Naive thymus-derived CD8-positive, alpha-beta T cell (primary cell): ENCODE data around the gene SLC23A1. TPM values are rescaled to one million over a fixed set of nuclear protein-coding genes. Genes with fewer than 3 reads are reported as not detected.

Experiments
- ATAC-seq, 2 donors: fragments of 150-1000 bp; cut with Tn5 transposase in 1 of 2; sonication (Bioruptor Pico), chemical (Tn5 transposase) in 1 of 2; 1 replicate in 1 of 2; 2 replicates in 1 of 2; pipeline ENCODE4 v1.10.0; 2021; ENCODE audit warnings: mild to moderate bottlenecking in 2 of 2, moderate library complexity in 2 of 2
- POLR2A ChIA-PET: fragments of 350-600 bp; sonication (Branson Sonifier 250); formaldehyde crosslinking; loops from one replicate; lab custom pipeline; 2021; ENCODE audit warnings: antibody characterized with exemption; lab: Charles Lee
- DNase-seq, 10 donors: peaks; one replicate each; pipeline versions ENCODE4 v3.0.0 to v3.0.0-alpha.2; 2020 to 2022
- H3K27ac Mint-ChIP-seq, 10 donors: one replicate each; pipeline ENCODE4 v1.8.0; 2020 to 2022; ENCODE audit warnings: mild to moderate bottlenecking in 10 of 10, mixed read lengths in 10 of 10, moderate library complexity in 4 of 10, inconsistent platforms in 1 of 10
- H3K27me3 Mint-ChIP-seq, 5 donors: one replicate each; pipeline ENCODE4 v1.8.0; 2021 to 2022; ENCODE audit warnings: mixed read lengths in 5 of 5
- H3K36me3 Mint-ChIP-seq, 3 donors: one replicate each; pipeline ENCODE4 v1.8.0; 2020 to 2022; ENCODE audit warnings: mixed read lengths in 3 of 3, mild to moderate bottlenecking in 2 of 3, inconsistent platforms in 1 of 3
- H3K4me1 Mint-ChIP-seq, 4 donors: one replicate each; pipeline ENCODE4 v1.8.0; 2021 to 2022; ENCODE audit warnings: mixed read lengths in 4 of 4
- H3K4me3 Mint-ChIP-seq, 10 donors: one replicate each; pipeline ENCODE4 v1.8.0; 2020 to 2022; ENCODE audit warnings: mild to moderate bottlenecking in 10 of 10, mixed read lengths in 10 of 10, moderate library complexity in 6 of 10, inconsistent platforms in 1 of 10
- H3K9me3 Mint-ChIP-seq, 9 donors: one replicate each; pipeline ENCODE4 v1.8.0; 2020 to 2022; ENCODE audit warnings: mixed read lengths in 9 of 9, mild to moderate bottlenecking in 3 of 9, inconsistent platforms in 1 of 9, moderate library complexity in 1 of 9
- polyA plus RNA-seq, 3 donors: library from polyadenylated mRNA; unstranded; fragments of 300-500 nt; fragmentation: Illumina TruSeq; gene quantifications; one replicate each; pipeline ENCODE4 v1.2.3, GENCODE V29; 2021
- total RNA-seq, 8 experiments: library from RNA in 2 of 8; stranded (reverse) in 2 of 8; gene quantifications; one replicate each; pipeline ENCODE4 v1.2.3 and lab custom pipeline; 2021 to 2026

Gene SLC23A1
- total RNA-seq: under 1 TPM in 1 of 2 experiments, not detected in 1; 0.34 TPM
- under 1 TPM in 1 of 3 donors, not detected in 2; 0.15 TPM for polyA plus RNA-seq
- total RNA-seq (lab: John Stamatoyannopoulos, UW): 0 to 0.09 (median 0) reads per million in 6 experiments

DNA sequence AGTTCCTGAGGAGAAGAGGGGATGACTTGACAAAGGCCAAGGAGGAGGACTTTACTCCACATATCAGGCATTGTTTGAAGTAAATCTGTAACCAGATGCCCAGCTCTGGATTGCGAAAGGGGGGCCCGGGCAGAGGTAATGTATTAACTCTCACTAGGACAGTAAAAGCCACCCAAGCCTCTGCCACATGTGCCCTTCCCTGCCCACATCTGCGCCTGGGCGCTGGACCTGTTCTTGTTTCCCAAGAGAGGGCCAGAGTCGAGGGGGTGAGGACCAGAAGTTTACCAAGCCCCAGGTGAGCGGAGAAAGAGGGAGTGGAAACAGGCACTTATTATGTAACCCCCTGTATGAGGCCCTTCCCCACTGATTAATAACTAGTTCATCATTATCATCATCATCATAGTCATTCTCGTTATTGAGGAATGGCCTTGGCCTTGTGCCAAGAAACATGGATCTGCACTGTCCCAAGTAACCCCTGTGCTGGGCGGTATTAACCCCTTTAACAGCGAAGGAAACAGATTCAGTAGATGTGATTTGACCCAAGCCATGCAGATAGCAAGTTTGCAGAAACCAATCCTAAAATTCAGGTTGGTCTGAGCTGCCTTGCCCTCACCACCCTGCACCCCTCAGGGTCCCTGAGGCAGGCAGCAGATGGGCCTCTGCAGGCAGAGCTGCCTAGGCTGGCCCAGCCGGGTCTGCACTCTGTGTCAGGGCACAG lies at the start of gene SLC23A1:
Gene SLC23A1 (minus strand): TSS at position 23 of the 718 bp plus-strand sequence. CDS start 44 bp downstream, outside the sequence.
- Mint-ChIP-seq H3K9me3 (no peaks in the 10 kb centered on the region), H3K27ac (peak within 1 kb of the TSS in 7 of 10 donors; percentile 53 to 90 (median 66)), H3K36me3 (no peaks in the 10 kb centered on the region), H3K4me1 (peaks cover 15 to 47% (median 32%) of the 10 kb centered on the region in 4 donors), H3K27me3 (no peaks in the 10 kb centered on the region), H3K4me3 (peak within 1 kb of the TSS in 3 of 10 donors; percentile 14 to 51 (median 38))
- ATAC-seq (no peak), DNase-seq (no peak)
- POLR2A ChIA-PET: no interaction called here

DNA sequence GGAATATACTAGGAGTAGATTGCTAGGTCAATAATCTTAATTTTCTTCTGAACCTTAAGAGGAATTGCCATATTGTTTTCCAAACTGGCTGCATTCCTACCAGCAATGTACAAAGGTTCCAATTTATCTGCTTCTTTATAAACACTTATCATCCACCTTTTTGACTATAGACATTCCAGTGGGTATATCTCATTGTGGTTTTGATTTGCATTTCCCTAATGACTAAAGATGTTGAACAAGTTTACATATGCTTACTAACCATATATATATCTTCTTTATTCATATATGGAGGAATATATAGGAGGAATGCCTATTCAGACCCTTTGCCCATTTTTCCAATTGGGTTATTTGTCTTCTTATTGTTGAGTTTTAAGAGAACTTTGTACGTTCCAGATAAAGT lies 48.6 kb upstream of the SLC23A1 start:
- Mint-ChIP-seq H3K4me3 (no peak overlapping the region), H3K4me1 (peaks cover 2 to 15% (median 10%) of the 10 kb centered on the region in 4 donors), H3K27ac (peak overlapping the region in 2 of 10 donors; percentile 19 to 78), H3K27me3 (no peaks in the 10 kb centered on the region), H3K36me3 (peaks cover 0 to 31% (median 0%) of the 10 kb centered on the region in 3 donors), H3K9me3 (no peaks in the 10 kb centered on the region)
- no peak for ATAC-seq
- DNase-seq: no peak
- POLR2A ChIA-PET: no interaction called here

DNA sequence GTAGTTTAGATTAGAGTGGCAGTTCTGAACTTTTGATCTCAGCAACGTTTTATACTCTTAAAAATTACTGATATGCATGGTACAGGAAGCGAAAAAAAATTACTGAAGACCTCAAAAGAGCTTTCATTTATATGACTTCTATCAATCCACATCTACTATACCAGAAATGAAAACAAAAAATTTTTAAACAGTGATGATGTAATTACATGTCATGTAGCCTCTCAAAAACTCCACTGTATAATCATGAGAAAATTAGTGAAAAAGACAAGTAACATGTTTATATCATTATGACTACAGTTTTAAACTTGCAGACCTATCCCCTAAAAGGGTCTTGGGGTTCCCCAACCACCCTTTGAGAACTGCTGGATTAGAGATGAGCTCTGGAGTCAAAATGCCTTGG lies 46.9 kb upstream of the SLC23A1 start:
- POLR2A ChIA-PET: interaction anchor here (0.7 to 1.6 kb wide), 5 partner anchors 9 to 135 kb away, joined by 3 to 8 read pairs (median 5); partner anchors contain the start of genes DNAJC18 and STING1
- H3K4me3 Mint-ChIP-seq: peak overlapping the region in 5 of 10 donors; percentile 25 to 56 (median 38)
- H3K36me3 Mint-ChIP-seq: peaks cover 0 to 37% (median under 1%) of the 10 kb centered on the region in 3 donors
- DNase-seq (peak in 3 of 10 donors; percentile 31 to 58 (median 57)), ATAC-seq (peak; percentile 85 to 95)
- no peaks in the 10 kb centered on the region for H3K27me3 Mint-ChIP-seq
- H3K4me1 Mint-ChIP-seq: peaks cover 2 to 15% (median 10%) of the 10 kb centered on the region in 4 donors
- peak overlapping the region in 9 of 10 donors; percentile 60 to 91 (median 87) for H3K27ac Mint-ChIP-seq
- no peaks in the 10 kb centered on the region for H3K9me3 Mint-ChIP-seq

DNA sequence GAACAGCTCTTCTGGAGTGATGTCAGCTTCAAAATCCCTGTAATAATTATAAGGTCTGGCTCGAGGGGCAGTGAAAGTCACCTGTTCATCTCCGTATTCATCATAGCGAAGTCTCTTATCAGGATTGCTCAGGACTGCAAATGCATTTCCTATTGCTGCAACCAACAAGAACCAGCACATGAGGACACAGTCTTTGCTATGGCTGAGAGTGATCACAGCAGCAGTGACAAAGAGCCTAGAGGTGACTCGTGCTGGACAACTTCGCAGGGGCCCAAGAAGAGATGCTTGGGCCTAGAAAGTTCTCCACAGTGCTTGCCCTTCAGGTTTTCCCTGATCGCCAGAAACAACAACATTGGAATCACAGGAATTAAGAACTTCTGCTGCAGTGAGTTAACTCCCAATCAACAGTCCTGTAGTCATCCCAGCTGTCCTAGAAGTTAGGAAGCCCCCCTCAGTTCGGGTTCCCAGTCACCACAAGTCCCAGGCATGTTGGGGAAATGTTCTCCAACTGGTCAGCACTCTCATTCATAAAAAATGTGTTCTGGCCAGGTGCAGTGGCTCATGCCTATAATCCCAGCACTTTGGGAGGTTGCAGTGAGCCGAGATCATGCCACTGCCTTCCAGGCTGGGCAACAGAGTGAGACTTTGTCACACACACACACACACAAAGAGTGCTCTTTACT lies 43.2 kb upstream of the SLC23A1 start:
- no peaks in the 10 kb centered on the region for H3K9me3 Mint-ChIP-seq
- peaks cover 6 to 22% (median 15%) of the 10 kb centered on the region in 4 donors for H3K4me1 Mint-ChIP-seq
- POLR2A ChIA-PET: no interaction called here

DNA sequence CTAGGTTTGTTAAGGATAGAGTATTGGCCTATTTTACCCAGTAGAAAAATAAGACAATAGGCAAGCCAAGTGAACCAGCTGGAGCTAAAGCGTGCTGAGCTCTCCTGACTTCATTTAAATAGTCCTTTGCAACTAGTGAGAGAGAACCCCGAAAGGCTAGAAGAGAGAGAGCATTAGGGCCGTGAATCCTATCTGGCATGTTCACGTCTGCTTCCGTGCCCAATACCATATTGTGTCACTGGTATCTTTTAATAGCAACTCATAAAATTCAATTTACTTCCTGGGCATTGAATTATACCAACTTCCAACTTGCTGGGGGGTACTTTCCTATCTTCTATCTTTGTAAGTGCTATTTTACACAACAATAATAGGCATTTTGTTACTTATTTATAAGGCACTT lies 42.4 kb upstream of the SLC23A1 start:
- ATAC-seq: no peak
- POLR2A ChIA-PET: interaction anchor here (0.6 kb wide), 1 partner anchor 26 kb away, joined by 3 read pairs; no protein-coding TSS in a partner anchor
- Mint-ChIP-seq H3K4me1 (peaks cover 4 to 19% (median 15%) of the 10 kb centered on the region in 4 donors), H3K9me3 (no peaks in the 10 kb centered on the region), H3K4me3 (no peak overlapping the region), H3K36me3 (peaks cover 4 to 50% (median 16%) of the 10 kb centered on the region in 3 donors), H3K27me3 (no peaks in the 10 kb centered on the region), H3K27ac (no peak overlapping the region)
- no peak for DNase-seq

More for the DNA sequence above, 43.2 kb upstream of the SLC23A1 start:
- Mint-ChIP-seq H3K27ac (no peak overlapping the region), H3K4me3 (no peak overlapping the region), H3K27me3 (no peaks in the 10 kb centered on the region), H3K36me3 (peaks cover 4 to 48% (median 16%) of the 10 kb centered on the region in 3 donors)
- DNase-seq (no peak), ATAC-seq (no peak)

DNA sequence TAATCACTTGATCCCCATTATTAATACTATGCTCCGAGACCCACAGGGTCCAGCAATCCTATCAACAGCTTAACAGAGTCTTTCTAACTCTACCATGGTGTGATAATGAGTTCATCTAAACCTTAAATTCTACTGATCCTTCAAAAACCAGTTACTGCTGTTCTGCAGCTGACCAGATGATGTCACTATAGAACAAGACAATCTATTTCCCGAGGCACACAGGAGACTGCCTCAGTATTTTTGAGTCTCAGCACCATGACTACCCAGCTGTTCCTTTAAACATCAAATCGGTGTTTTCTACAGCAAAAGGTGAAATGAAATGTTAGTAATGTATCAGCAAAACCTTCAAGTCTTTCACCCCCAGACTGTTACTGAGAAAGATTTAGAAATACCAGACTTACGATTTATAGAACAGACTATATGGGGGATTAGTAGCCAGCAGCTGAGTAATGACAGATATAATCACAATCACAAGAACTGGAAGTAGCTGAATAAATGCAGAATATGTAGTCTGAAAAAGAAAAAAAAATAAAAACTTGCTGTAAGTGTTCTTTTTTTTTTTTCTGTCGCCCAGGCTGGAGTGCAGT lies 39.3 kb upstream of the SLC23A1 start:
- Mint-ChIP-seq H3K36me3 (peaks cover 4 to 63% (median 36%) of the 10 kb centered on the region in 3 donors), H3K27ac (peak overlapping the region in 5 of 10 donors; percentile 10 to 81 (median 70)), H3K27me3 (no peaks in the 10 kb centered on the region), H3K9me3 (no peaks in the 10 kb centered on the region), H3K4me3 (no peak overlapping the region), H3K4me1 (peaks cover 4 to 7% (median 5%) of the 10 kb centered on the region in 4 donors)
- ATAC-seq: peak; percentile 98 to 99
- peak in 9 of 10 donors; percentile 41 to 84 (median 67) for DNase-seq
- POLR2A ChIA-PET: interaction anchor here (0.8 to 4.0 kb wide), 9 partner anchors 17 to 138 kb away, joined by 3 to 50 read pairs (median 4); partner anchors contain the start of genes DNAJC18, SMIM33 and STING1

DNA sequence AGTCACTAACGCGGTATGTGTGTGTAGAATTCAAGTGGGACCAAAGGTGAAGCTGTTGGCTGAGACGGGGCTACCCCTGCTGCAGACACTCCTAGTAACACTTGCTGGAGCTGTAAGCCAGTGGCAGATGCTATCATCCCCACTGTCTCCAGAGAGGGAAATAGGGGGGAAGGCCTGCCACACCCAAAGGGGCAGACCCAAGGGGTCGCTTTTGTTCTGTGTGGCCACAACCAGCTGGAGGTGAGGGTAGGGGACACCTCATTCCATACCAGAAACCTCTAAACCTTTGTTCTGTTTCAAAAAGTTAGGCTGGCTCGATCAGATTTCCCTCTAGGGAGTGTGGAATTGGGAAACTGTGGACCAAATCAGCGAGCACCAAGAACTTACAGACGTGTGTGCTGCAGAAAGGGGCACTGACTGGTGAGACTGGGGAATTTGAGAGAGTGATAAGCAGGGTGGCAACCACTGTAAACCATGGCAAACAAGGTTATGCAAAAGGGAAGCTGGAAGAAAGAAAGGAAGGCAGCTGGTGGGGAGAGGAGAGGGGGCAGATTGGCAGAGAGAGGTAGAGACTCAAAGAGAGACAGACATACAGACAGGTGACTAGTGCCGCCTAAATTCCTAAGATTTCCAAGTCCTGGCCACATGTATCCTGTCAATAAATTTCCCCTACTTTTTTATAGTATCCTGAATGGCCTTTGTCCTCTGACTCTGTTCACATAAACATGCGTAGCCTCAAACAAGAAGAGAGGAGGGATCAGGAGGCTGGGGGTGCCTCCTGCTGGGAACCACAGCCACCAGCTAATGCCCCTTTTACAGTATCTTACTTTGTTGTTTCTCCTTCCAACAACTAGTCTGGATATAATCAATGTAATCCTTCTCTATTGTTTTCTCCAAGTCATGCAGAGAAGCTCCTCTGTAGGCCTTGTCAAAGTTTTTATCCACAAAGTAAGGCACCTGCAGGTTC lies 36.4 kb upstream of the SLC23A1 start:
- Mint-ChIP-seq H3K9me3 (no peaks in the 10 kb centered on the region), H3K27ac (no peak overlapping the region), H3K36me3 (peaks cover 0 to 46% (median 32%) of the 10 kb centered on the region in 3 donors), H3K4me1 (peaks cover 4 to 10% (median 6%) of the 10 kb centered on the region in 4 donors), H3K4me3 (no peak overlapping the region), H3K27me3 (no peaks in the 10 kb centered on the region)
- ATAC-seq (no peak), DNase-seq (no peak)
- POLR2A ChIA-PET: interaction anchor here (0.5 to 4.0 kb wide), 4 partner anchors 57 to 103 kb away, joined by 3 to 50 read pairs (median 6); no protein-coding TSS in a partner anchor

DNA sequence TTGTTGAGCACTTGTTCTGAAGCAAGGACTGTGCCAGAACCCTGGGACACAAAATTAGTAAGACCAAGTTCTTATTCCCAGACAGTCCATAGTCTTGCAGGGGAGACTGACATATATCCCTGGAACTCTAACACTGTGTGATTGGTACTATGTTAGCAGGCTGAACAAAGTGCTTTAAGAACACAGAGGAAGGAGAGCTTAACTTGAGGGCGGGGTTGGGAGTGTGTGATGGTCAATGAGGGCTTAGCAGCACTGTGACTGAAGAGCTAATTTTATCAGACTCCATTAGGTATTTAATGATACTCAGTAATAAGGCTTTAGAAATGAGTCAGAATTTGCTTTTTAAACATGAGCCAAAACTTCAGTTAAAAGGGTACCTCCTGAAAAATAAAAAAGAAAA lies 35.7 kb upstream of the SLC23A1 start:
- ATAC-seq: no peak
- Mint-ChIP-seq H3K4me3 (no peak overlapping the region), H3K27me3 (no peaks in the 10 kb centered on the region), H3K27ac (peak overlapping the region in 1 of 10 donors; percentile 47), H3K4me1 (peaks cover 4 to 10% (median 6%) of the 10 kb centered on the region in 4 donors), H3K36me3 (peaks cover 0 to 39% (median 27%) of the 10 kb centered on the region in 3 donors), H3K9me3 (no peaks in the 10 kb centered on the region)
- POLR2A ChIA-PET: interaction anchor here (0.6 kb wide), 1 partner anchor 58 kb away, joined by 5 read pairs; no protein-coding TSS in a partner anchor
- DNase-seq: no peak

DNA sequence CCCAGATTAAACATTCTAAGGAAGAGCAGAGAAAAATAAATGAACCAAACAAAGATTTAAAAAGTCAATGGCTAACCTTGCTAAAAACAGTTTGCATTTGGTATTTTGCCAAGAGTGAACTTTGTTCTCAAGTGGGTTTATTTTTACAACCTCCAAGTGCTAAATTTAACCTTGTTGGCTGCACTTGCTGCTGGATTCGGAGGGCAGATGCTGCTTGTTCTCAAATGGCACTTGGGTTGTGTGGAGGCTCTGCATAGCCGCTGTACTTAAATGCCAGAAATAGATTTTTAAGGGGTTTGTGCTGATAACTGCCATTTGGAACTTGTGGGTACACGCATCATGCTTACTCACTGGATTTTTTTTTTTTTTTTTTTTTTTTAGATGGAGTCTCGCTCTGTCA lies 34.1 kb upstream of the SLC23A1 start:
- Mint-ChIP-seq H3K4me3 (no peak overlapping the region), H3K27ac (no peak overlapping the region), H3K9me3 (no peaks in the 10 kb centered on the region), H3K36me3 (peaks cover 0 to 37% (median 20%) of the 10 kb centered on the region in 3 donors), H3K27me3 (no peaks in the 10 kb centered on the region), H3K4me1 (peaks cover under 1 to 3% (median 2%) of the 10 kb centered on the region in 4 donors)
- POLR2A ChIA-PET: interaction anchor here (0.6 to 0.7 kb wide), 4 partner anchors 14 to 216 kb away, joined by 3 to 7 read pairs (median 3); partner anchors contain the start of gene SPATA24
- no peak for ATAC-seq
- DNase-seq: no peak

DNA sequence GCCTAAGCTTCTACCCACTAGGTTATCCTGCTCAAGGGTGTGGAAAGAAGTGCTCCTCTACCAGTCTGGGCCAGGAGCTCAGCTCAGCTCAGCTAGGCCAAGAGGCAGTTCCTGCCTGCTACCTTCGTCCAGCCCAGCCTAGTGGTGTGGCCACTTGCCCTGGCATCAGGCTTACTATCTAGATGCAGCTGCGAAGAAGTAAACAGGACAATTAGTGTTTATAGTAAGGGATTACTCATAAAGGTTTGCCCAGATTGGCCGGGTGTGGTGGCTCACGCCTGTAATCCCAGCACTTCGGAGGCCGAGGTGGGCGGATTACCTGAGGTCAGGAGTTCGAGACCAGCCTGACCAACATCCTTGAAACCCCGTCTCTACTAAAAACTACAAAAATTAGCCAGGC lies 33.6 kb upstream of the SLC23A1 start:
- Mint-ChIP-seq H3K9me3 (no peaks in the 10 kb centered on the region), H3K4me3 (no peak overlapping the region), H3K4me1 (peaks cover 0 to 3% (median 1%) of the 10 kb centered on the region in 4 donors), H3K27ac (peak overlapping the region in 1 of 10 donors; percentile 8), H3K27me3 (no peaks in the 10 kb centered on the region), H3K36me3 (peaks cover 0 to 36% (median 20%) of the 10 kb centered on the region in 3 donors)
- DNase-seq: no peak
- no peak for ATAC-seq
- POLR2A ChIA-PET: no interaction called here

DNA sequence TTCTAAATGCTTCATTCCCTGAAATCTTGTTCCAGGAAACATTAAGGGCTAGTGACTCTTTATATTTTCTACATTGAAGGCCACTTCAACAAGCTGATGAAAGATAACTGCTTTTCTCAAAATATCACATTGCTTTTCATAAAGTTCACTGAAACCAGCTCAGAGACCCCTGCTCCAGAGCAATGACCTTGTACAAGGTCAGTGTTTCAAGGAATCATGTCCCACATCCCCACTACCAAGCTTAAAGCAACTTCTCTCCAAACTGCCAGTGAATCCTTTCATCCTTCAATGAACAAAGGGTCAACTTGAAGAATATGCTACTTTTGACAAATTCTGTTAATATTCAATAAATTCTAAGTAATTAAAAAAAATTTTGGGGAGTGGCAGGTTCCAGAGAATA lies 32.8 kb upstream of the SLC23A1 start:
- DNase-seq (no peak), ATAC-seq (no peak)
- Mint-ChIP-seq H3K27ac (no peak overlapping the region), H3K27me3 (no peaks in the 10 kb centered on the region), H3K4me1 (peaks cover 0 to 3% (median 2%) of the 10 kb centered on the region in 4 donors), H3K36me3 (peaks cover 0 to 34% (median 20%) of the 10 kb centered on the region in 3 donors), H3K4me3 (no peak overlapping the region), H3K9me3 (no peaks in the 10 kb centered on the region)
- POLR2A ChIA-PET: no interaction called here
